Activated CD4-positive, alpha-beta T cell treated with anti-CD3 and anti-CD28 coated beads, Interleukin-2, amount 50 U/mL, for 16 hours (primary cell): Measurements from ENCODE around the gene CCDC141.

Experiments
- DNase-seq: peaks from one replicate; pipeline ENCODE4 v3.0.0-alpha.2; 2020

CCDC141 gene

DNA sequence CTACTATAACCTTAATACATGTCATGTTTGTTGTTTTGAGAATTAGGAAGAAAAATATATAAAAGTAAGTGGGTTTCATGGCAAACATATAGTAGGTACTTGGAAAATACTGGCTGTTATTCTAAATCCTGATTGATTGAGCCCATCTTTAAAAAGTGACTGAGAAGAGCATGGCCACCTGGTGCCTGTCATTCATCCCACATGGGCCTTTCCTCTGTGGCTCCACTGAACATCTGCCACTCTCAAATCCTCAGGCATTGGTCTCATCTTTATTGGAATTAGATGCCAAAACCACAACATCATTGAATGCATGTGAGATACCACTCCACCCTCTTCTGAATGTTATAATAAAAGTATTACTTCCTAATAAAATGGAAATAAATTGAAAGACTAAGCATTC lies 141.1 kb downstream of the CCDC141 start:
- no peak for DNase-seq

DNA sequence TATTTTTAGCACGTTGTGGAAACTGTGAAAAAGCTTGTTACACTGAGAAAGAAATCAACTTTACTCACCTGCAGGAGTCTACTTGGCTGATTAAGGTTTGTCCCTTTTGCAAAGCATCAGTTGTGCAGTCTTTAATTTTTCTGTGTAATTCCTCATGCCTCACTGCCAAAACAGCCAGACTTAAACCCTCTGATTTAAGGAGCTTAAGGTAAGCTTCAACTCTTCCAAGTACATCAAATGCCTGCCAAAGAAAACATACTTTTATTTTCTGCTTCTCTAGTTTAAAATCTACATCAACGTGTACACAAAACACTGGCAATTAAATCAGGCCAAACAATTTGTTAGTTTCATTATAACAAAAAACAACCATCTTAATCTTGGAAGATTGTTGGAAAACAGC lies 144.7 kb downstream of the CCDC141 start:
- no peak for DNase-seq

DNA sequence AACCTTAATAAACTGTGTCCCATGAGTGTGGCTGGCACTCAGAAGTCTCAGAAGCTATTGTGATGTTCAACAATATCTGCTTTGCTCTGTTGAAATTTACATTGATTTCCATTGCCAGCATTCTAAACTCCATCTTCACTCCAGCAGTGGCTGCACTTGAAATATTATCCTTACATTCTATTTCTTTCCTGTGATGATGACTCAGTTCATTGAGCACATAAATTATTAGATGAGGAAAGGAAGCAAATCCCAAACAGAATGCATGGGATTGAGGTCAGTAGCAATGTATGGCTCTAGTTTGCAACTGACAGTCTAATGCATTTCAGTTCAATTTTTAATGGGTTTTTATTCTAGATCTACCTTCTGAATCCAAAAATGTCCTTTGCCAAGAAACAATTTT lies 150.3 kb downstream of the CCDC141 start:
- no peak for DNase-seq

DNA sequence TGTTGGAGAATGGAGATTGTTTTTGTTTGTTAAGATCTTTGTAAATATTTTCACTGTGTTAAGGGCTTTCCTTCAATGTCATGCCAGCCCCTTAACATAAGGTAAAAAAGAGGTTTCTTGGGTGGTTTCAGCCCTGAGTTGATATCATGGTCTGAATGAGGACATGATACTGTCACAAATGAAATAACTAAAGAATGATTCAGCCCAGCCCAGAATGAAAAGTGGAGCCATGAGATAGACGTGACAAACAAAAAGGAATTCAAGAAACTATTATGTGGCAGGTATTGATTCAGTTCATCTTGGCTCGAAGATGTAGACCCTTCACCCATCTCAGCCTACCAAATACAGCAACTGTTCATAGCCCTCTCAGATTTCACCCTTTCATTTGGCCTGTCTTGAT lies 154.1 kb downstream of the CCDC141 start:
- no peak for DNase-seq

DNA sequence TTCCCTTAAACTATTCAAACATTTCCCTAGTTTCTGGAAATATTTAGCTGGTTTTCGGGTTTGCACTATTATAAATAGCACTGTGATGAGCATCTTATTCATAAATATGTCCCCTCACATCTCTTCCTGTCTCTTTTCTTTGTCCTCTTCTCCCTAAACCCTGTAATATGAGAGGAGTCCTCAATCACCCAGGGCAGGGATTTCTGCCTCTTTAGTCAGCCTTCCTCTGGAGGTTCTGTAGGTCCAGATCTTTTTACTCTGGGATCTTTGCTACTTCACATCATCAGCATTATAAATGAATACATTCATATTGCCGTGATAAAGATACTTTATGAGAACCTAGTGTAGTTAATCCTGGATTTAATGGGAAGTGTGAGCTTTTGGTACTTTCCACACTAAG lies 154.8 kb downstream of the CCDC141 start:
- DNase-seq, result no peak

DNA sequence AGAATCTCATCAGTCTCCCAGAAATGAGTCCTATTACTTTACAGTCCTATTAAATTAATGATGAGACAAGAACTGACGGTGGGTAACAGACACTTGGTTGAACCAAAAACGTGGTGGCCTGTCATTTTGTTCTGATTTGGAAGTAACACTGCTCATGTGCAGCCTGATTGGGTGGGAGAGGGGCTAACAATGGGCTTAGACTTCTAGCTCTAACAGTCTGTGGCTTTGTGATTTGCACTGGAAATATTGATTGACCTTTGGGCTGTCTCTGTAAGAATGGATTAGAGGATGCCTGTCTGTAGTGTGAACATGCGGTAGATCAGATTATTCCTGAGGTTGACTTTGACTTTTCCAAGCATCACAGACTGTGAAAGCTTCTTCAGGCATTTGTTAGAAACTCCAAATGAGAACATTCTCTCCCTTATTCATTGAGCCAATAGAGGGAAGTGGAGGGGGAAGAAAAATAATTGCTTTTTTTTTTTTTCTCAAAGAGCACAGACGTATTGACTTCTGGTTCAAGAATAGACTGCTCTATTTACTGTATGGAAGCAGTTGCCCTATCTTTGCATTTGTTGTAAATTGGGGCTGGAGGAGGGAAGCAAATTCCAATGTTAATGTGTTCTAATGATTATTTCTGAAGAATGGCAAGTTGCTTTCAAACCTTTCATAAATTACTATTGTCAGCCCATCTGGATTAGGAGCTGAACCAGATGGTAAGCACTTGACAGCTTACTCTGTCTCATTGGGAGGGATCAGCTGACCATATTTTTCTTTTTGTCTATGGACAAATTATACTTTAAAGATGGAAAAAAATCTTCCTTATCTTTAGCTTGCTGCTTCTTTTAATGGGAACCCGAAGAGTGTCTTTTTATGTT lies 156.9 kb downstream of the CCDC141 start:
- DNase-seq, result no peak

DNA sequence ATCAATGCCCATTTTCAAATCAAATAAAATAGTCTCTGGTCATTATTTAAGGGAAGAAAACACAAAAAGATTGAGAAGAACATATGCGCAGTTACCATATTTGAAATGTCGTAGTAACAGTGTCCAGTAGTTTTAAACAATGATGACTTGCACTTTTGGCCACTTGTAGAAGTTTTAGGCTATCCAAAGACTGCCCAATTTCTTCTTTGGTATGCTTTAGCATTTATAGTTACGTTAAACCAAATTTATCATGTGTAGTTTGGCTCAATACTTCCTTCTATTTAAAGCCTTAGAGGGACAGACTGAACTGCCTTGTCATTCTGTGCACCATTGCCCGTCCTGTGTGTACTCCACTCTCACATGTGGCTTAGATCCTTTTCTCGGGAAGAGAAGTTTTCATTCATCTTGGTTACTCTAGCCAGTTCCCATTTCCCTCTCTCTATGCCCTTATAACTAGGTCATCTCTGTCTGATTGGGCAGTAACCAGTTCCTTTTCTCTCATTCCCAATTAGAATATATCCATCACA lies 157.9 kb downstream of the CCDC141 start:
- DNase-seq, result no peak

DNA sequence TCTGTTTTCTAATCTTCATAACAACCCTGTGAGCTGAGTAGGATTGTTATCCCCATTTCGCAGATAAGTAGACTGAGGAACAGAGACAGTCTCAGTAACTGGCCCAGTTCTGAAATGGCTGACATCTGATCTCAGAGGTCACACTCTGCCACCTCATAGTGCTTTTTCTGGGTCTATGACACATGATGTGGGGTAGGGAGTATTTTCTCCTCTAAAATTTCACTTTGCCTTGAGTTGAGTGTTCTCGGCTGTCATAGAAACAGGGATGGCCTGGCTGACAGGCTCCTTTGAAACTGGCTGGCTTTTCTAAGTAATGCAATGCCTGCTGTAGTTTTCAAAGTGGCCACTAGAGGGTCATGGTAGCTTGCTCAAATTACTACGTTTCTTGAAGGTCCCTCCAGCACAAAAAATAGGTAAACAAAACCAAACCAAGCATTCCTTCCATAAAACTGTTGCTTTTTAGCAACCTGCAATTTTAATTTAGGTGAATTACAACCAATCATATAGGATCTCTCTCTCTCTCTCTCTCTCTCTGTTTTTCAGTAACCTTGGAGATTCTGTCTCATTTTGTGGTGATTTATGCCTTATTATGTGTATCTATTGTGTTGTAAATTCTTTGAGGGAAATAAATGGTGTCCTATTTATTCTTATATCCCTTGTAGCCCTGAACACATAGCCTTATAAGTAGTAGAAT lies 158.5 kb downstream of the CCDC141 start:
- peak; percentile 68 for DNase-seq

DNA sequence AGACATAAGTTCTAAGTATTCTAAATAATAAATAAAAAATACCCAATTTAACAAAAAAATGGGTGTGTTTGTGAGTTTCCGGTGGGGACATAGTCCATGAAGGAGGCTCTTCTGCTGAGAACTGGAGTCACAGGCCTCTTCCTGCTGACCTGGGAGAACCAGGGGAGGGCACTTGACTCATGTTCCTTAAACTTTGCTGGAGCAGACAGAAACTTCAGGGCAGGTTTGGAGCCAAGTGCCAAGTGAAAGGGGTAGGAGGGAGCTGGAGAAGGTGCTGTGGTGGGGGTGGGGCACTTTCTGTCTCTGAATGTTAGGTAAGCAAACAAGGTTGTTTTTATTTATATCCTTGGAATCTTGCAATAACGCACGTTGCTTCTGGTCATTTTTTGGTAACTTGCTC lies 163.9 kb downstream of the CCDC141 start:
- no peak for DNase-seq

DNA sequence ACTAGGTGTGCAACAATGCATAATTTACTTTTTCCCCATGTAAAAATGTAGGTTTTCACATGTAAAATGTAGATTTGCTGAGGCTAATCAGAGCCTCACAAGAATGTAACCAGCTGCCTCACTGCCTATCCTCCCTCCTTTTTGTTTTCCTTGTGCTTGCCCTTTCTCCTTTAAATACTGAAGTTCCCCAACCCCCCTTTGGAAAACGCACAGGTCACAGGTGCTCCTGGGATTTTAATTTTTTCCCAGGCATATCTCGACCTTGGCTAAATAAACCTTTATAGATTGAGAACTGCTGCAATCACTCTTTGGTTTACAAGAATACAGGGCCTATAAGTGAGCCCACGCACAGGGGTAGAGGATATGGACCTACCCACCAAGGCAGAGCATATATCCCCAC lies 165.5 kb downstream of the CCDC141 start:
- DNase-seq, result no peak

DNA sequence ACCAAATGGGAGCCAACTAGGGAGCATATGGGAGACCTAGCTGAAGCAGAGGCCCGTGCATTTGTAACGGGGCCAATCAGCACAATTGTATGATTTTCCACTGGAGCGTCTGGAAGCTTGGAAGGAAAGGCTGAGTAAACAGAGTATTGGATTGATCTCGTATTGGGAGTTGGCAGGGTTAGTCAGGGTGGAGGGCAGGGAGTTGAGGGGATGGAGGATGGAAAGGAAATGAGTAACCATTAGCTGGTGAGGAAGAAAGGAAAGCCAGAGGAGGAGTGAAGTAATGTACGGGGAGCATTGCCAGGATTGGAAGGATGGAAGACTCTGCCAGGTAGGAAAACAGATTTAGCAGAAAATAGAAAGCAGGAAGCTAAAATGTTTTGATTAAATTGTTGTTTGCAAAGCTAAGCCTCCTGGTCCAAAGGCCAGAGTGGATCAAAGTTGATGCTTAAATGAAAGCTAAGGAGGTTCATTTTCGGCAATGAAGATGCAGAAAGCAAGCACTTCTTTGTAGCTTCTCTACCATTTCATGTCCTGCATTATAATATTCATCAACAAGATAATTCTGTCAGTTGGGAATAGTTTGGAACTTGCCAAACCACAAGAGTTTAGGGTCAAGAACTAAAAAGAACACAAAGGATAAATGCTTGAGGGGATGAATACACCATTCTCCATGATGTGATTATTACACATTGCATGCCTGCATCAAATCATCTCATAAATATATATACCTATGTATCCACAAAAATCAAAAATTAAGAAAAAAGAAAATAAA lies 167.1 kb downstream of the CCDC141 start:
- no peak for DNase-seq

DNA sequence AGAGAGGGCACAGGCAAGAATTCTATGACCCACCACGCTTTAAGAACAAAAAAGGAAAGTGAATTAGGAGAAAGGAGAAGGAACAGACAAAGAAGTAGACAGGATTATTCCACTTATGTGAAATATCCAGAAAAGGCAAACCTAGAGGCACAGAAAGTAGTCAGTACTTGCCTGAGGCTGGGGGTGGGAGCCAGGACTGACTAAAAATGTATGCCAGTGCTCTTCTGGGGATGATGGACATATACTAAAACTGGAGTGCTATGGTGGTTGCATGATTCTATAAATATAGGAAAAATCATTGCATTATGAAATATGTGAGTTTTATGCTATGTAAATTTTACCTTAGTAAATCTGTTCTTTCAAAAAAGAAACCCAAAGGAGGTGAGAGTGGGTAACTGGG lies 168.9 kb downstream of the CCDC141 start:
- DNase-seq, result no peak

DNA sequence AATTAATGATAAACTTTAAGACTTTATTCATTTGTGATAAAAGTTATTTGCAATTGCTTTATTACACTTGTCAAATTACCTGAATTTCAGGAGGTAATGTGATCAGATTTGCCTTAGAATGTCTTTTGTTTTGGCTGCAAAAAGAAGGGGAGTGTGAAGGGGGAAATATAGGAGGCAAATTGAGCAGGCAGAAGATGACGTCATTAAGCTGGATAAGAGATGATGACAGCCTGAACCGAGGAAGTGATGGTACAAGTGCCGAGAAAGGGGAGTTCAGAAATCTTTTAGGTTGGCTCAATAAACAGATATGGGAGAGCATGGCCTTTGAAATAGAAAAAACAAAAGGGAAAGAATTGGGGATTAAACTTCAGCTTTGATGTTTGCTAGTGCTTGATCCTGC lies 169.7 kb downstream of the CCDC141 start:
- no peak for DNase-seq

DNA sequence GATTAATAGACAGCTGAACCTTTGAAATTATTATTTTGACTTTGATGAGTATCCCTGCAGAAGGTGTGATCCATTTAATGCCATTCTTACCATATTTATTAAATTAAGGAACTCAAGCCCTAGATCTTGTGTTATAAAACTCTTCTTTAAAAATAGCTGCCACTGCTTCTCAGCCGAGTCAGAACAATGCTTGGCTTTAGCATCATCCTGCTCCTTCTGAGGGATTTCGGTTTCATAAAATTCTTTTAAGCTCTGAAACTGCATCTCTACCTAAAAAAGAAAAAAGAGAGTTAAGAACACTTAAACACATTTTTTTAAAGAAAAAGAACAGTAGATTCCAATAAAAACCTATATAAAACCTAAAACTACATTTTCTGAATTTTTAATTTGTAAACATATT lies 172.1 kb downstream of the CCDC141 start:
- no peak for DNase-seq

DNA sequence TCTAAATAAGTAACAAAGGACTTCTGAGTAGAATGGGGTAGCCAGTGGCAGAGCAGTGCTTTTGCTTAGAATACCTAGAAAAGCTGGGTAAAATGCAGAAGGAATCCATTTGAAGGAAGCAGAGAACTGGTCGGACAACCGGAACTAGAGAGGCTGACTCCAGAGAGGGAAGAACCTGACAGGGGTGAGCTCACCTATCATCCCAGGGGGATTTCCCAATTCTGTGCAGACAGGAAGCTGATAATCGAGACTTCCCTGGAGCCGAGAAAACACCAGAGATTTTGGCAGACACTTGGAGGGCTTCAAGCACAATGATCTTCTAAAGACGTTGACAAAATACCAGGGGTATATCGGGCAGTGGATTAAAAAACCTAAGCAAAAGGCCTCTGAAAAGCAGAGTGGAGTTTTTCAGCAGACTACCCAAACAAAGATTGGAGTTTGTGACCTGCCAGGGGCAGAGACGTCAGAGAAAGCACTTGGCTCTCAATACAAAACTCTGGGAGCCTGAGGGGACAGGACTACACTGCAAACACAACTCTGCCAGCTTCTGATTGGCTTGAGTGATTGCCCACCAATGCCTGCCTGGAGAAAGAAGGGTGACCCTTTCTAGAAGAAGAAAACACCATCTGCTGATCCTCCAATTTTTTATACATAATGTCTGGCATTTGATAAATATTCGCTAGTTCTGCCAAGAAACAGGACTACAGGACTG lies 175.3 kb downstream of the CCDC141 start:
- no peak for DNase-seq

DNA sequence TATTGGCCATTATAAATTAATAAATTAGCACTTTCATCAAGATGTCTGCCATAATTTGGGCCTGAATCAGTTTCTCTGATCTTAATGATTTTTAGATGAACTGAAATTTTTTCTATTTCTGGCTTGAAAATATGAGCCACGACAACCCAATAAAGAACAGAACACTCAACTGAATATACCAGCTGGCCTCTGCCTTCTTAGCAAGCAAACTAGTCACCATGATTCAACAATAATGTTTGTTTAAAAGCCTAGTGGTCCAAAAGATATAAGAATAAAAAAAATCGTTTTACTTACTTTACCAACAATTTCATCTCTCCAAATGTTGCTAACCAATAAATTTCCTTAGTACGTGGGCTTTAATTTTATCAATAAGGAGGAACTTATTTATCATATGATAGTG lies 176.0 kb downstream of the CCDC141 start:
- DNase-seq, result no peak

DNA sequence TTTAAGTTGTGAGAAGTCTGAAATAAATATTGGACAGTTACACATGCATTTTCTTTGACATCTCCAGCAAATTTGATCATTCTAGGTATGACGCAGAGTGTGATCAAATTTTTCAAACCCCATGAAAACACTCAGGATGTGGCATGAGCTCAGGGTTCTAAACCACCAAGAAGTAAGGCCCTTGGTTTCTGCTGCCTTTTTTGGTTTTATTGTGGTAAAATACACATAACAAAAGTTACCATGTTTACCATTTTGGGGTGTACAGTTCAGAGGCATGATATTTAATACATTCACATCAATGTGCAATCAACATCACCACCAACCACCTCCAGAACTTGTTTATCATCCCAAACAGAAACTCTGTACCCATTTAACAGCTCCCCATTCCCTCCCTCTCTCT lies 178.4 kb downstream of the CCDC141 start:
- peak; percentile 65 for DNase-seq

DNA sequence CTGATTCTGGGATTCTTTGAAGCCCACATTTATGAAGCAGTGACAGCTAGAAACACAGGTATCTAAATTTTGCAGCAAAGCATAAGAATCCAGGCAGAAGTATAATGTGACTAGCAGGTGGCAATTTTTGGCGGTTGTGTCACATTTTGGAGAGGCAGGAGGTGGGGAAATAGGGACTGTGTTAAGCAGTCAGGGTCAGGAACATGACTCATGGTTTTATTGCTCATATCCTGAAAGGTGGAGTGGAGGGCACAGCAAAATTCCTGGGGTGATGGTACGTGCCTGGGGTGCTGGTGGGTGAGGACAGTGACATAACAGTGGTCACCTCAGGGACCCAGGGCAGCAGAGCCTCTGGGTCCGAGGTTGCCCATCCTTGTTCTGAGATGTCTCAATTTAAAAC lies 179.2 kb downstream of the CCDC141 start:
- DNase-seq, result peak; percentile 20

DNA sequence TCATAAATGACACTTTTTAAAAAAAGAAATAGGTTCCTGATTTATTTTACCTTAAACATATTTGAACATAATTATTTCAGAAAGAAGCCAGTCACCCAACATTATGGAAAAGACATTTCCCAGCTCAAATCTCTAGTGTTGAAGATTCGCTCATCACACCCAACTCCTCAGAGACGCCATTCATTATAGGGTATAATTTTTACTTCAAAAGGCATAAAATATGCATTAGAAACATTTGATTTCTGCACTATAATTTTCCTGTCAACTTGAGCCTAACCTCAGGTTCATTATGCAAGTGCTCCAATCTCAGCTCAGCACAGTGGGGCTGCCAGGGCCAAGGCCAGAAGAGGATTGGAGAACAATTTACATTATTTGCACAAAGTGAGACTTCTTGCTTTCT lies 183.9 kb downstream of the CCDC141 start:
- no peak for DNase-seq

DNA sequence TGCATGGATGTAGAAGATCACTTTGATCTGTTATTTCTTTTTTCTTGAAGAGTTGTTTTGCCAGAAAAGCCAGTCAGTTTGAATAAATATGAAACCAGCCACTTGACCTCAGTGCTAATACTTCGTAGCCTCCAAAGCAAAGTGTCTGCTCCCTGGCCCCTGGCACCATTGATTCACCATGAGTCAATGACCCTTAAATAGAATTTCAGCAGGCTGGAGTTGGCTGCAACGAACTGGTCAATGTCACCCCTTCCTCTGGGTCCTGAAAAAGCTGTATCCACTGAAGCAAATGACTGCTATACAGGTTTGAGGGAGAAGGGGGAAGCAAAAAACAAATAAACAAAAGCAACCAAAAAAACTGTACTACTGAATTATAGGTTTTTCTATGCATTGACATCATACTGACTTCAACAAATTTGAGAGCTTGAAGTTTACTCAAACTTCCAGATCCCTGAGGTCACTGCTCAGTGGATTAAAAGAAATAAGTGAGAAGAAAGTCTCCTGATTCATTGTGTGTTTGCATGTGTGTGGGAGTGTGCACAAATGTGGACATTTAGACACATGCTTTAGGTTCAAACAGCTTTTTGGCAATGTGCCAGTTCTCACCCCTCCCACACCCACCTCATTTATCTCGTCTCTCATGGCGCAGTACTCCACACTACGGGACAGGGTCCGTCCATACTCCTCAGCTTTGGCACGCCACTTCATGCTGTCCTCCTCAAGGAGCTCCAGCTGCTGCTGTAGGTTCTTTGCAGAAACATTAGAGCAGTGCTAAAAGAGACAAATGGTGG lies 184.6 kb downstream of the CCDC141 start:
- no peak for DNase-seq

DNA sequence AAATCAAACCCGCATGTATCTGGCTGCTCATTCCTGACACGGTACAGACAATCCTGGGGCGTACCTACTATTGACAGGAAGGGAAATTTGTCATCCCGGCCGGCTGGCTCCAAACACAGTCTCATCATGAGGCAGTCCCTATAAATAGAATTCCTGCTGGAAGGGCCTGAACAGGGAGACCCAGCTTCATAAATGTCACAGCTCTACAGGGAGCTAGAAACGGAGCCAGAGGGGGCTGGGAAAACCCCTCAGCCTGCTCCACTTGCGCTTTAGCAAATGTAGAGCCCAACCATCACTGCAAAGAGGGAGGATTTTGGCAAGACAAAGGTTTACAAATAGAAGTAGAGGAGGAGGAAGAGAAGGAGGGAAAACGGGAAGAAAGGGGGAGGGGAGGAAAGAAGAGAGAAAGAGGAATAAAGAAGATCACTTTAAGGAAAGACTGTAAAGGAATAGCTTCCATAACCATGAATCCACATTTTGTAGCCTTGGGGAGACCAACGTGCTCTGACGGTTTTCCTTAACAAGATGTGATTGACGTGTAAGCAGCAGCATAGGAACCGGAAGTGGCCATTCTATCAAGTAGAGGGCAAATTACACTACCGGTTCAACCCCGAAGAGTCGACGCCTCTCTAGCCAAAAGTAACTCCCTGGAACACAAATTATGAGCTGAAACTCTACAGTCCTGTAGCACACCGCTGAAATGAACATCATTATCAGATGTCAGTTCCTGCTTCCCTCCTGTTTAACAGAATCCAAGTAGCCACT lies 185.9 kb downstream of the CCDC141 start:
- no peak for DNase-seq
